ENCODE data around the gene ZNF816.

DNA sequence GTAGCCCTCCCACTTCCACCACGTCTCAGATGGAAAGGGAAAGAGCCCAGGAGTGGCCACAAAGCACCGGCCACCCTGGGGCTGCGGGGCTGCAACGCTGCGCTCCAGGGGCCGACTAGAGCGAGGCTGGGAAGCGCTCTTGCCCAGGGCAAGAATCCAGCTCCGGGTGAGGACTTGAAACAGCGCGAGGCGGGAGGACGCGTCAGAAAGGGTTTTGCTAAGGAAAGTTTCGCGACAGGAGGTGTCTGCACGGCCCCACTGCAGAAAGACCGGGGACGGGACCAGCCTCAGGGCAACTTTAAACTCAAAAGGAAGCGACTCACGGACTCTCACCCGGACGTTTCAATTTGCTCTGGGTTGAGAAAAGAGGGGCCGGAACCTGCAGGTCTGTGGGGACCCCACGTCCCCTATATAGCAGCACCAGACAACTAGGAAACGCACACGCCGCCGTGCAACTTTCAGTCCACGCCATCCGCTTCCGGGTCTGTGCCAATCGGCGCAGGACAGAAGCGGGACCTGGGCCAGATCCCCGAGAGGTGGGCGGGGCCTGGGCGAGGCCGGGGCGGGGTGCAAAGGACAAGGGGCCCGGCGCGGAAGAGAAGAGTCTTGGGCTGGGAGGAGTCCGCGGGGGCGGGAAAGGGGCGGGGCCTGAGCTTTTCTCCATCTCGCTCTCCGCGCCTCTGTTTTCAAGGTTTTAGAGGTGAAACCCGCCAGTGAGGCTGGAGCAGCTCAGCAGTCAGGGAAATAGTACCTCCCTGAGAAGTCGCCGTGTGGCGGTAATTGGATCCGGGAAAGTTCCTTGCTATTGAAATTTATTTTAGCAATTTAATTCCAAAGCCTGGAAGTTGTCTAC lies at the start of gene ZNF816:
- no peak for TF ChIP-seq POLR2A (IDR thresholded peaks at IDR 0.05; ENCODE audit: borderline replicate concordance, extremely low read depth, insufficient read depth, insufficient read length)
- TF ChIP-seq, protein P1, sequence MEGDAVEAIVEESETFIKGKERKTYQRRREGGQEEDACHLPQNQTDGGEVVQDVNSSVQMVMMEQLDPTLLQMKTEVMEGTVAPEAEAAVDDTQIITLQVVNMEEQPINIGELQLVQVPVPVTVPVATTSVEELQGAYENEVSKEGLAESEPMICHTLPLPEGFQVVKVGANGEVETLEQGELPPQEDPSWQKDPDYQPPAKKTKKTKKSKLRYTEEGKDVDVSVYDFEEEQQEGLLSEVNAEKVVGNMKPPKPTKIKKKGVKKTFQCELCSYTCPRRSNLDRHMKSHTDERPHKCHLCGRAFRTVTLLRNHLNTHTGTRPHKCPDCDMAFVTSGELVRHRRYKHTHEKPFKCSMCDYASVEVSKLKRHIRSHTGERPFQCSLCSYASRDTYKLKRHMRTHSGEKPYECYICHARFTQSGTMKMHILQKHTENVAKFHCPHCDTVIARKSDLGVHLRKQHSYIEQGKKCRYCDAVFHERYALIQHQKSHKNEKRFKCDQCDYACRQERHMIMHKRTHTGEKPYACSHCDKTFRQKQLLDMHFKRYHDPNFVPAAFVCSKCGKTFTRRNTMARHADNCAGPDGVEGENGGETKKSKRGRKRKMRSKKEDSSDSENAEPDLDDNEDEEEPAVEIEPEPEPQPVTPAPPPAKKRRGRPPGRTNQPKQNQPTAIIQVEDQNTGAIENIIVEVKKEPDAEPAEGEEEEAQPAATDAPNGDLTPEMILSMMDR (IDR thresholded peaks at IDR 0.05 in 2 of 3, conservative IDR thresholded peaks at IDR 0.05 in 1 of 3; ENCODE audit: borderline replicate concordance in 1 of 3, insufficient read depth in 1 of 3, low read depth in 2 of 3, low read length in 2 of 3), result no peak
- no peak for TF ChIP-seq EZH2 (IDR thresholded peaks at IDR 0.05)
- TF ChIP-seq, protein P2, sequence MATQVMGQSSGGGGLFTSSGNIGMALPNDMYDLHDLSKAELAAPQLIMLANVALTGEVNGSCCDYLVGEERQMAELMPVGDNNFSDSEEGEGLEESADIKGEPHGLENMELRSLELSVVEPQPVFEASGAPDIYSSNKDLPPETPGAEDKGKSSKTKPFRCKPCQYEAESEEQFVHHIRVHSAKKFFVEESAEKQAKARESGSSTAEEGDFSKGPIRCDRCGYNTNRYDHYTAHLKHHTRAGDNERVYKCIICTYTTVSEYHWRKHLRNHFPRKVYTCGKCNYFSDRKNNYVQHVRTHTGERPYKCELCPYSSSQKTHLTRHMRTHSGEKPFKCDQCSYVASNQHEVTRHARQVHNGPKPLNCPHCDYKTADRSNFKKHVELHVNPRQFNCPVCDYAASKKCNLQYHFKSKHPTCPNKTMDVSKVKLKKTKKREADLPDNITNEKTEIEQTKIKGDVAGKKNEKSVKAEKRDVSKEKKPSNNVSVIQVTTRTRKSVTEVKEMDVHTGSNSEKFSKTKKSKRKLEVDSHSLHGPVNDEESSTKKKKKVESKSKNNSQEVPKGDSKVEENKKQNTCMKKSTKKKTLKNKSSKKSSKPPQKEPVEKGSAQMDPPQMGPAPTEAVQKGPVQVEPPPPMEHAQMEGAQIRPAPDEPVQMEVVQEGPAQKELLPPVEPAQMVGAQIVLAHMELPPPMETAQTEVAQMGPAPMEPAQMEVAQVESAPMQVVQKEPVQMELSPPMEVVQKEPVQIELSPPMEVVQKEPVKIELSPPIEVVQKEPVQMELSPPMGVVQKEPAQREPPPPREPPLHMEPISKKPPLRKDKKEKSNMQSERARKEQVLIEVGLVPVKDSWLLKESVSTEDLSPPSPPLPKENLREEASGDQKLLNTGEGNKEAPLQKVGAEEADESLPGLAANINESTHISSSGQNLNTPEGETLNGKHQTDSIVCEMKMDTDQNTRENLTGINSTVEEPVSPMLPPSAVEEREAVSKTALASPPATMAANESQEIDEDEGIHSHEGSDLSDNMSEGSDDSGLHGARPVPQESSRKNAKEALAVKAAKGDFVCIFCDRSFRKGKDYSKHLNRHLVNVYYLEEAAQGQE (IDR thresholded peaks at IDR 0.05; ENCODE audit: low read depth), result no peak
- no peak for TF ChIP-seq YY1 (IDR thresholded peaks at IDR 0.05; ENCODE audit: extremely low read depth, insufficient replicate concordance, low read depth, low read length)
- TF ChIP-seq, protein P3, sequence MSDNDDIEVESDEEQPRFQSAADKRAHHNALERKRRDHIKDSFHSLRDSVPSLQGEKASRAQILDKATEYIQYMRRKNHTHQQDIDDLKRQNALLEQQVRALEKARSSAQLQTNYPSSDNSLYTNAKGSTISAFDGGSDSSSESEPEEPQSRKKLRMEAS (IDR thresholded peaks at IDR 0.05), result peak; percentile 61; the same call in 1 of the 2 replicates
- TF ChIP-seq CEBPB (IDR thresholded peaks at IDR 0.05; ENCODE audit: low read depth), result no peak
- TF ChIP-seq, protein P4, sequence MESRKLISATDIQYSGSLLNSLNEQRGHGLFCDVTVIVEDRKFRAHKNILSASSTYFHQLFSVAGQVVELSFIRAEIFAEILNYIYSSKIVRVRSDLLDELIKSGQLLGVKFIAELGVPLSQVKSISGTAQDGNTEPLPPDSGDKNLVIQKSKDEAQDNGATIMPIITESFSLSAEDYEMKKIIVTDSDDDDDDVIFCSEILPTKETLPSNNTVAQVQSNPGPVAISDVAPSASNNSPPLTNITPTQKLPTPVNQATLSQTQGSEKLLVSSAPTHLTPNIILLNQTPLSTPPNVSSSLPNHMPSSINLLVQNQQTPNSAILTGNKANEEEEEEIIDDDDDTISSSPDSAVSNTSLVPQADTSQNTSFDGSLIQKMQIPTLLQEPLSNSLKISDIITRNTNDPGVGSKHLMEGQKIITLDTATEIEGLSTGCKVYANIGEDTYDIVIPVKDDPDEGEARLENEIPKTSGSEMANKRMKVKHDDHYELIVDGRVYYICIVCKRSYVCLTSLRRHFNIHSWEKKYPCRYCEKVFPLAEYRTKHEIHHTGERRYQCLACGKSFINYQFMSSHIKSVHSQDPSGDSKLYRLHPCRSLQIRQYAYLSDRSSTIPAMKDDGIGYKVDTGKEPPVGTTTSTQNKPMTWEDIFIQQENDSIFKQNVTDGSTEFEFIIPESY (IDR thresholded peaks at IDR 0.05; ENCODE audit: extremely low read depth, insufficient replicate concordance, low read length), result no peak
- peak; percentile 87 for TF ChIP-seq EGR1 (IDR thresholded peaks at IDR 0.05; ENCODE audit: low read depth)
- no peak for TF ChIP-seq CBX3 (IDR thresholded peaks at IDR 0.05; ENCODE audit: low read depth)
- TF ChIP-seq RAD21 (IDR thresholded peaks at IDR 0.05; ENCODE audit: low read depth), result no peak
- TF ChIP-seq POLR2AphosphoS5 (IDR thresholded peaks at IDR 0.05; ENCODE audit: low read depth, low read length), result peak; percentile 87
- no peak for TF ChIP-seq ZNF274 (IDR thresholded peaks at IDR 0.05; ENCODE audit: low read depth, low read length)

Data from HCT116 (cell line).